NCI-H774 (cell line): ENCODE data around the gene CLSTN2.

Source experiments
- DNase-seq: peaks from one replicate; lab custom pipeline; 2025; lab: John Stamatoyannopoulos, UW

CLSTN2 gene

GRCh38 chr3:140501770-140502364 lies 566.9 kb downstream of the CLSTN2 start:
- DNase-seq: no peak

DNA sequence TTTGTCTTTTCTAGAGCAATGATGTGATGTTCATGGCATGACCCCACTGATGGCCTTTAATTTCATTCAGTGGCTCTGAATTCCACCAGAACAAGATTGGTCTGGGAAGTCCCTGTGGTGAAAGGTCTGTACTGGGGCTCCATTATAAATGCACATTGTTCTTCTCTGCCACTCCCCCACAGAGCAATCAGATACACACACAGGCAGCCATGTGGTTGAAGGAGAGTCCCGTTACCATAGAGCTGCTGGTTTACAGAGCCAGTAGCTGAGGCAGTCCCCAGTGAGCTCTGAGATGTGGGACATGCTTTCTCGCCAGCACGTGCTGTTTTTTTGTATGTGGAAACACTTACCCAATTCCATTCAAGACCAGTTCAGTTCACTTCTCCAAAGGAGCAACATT lies 570.2 kb downstream of the CLSTN2 start:
- peak; percentile 20 for DNase-seq

GRCh38 chr3:140505876-140506275 lies 570.9 kb downstream of the CLSTN2 start:
- no peak for DNase-seq

GRCh38 chr3:140508550-140508949 lies 573.6 kb downstream of the CLSTN2 start:
- no peak for DNase-seq

GRCh38 chr3:140509534-140509933 lies 574.5 kb downstream of the CLSTN2 start:
- DNase-seq: no peak

- DNase-seq: no peak
Measured at GRCh38 chr3:140510303-140510861, 575.4 kb downstream of the CLSTN2 start.

DNA sequence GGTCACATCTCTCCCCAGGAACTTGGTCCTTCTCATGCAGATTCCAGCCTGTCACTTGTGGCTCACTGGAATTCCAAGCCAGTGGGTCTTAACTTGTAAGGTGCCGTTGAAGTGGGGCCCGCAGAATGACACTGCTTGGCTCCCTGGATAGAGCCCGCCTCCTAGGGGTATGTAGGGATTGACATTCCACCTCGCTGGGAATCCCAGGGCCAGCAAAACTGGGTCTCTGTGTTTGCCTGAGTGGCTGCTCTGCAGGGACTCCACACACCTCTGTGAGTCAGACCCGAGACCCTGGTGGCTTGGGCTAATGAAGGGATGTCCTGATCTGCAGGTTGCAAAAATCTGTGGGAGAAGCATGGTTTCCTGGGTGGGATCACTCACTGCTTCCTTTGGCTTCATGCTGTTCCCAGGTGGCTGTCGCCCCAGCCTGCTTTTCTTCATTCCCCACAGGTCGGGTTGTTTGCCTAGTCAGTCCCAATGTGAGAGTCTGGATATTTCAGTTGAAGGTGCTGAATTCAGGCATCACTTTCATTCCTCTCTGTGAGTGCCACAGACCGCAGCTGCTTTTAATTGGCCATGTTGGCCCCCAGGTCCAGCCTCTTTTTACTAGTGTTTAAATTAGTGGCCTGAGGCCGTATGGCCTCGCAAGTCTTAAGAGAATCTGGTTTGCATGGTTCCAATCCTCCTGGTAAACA lies 586.9 kb downstream of the CLSTN2 start:
- no peak for DNase-seq

GRCh38 chr3:140522653-140523380 lies 587.8 kb downstream of the CLSTN2 start:
- no peak for DNase-seq

- no peak for DNase-seq
Measured at GRCh38 chr3:140523600-140523999, 588.6 kb downstream of the CLSTN2 start.

DNA sequence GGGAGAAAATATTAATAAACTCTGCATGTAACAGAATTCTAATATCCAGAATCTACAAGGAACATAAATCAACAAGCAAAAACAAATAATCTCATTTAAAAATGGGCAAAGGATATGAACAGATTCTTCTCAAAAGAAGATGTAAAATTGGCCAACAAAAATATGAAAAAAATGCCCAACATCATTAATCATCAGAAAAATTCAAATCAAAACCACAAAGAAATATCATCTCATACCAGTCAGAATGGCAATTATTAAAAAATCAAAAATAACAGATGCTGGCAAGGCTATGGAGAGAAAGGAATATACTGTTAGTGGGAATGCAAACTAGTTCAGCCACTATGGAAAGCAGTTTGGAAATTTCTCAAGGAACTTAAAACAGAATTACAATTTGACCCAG lies 592.2 kb downstream of the CLSTN2 start:
- DNase-seq: no peak

GRCh38 chr3:140529096-140529495 lies 594.1 kb downstream of the CLSTN2 start:
- DNase-seq: no peak

DNA sequence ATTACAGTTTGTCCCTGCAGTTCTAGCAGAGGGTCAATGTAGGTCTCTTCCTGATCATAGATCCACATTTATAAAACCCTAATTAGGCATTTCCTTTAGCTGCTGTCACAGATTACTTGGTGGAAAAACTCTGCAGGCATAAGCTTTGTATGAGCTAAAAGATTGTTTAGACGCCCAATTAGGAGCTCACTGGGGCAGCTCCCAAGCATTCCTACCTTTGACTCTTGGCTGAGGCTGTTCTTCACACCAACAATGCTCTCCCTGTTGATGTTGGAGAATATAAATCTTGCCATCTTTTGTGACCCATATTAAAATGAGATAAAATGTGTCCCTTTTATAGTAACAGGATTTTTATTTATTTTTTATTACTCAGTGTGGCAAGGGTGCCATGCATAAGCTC lies 594.6 kb downstream of the CLSTN2 start:
- no peak for DNase-seq

GRCh38 chr3:140530131-140530530 lies 595.1 kb downstream of the CLSTN2 start:
- DNase-seq: no peak

DNA sequence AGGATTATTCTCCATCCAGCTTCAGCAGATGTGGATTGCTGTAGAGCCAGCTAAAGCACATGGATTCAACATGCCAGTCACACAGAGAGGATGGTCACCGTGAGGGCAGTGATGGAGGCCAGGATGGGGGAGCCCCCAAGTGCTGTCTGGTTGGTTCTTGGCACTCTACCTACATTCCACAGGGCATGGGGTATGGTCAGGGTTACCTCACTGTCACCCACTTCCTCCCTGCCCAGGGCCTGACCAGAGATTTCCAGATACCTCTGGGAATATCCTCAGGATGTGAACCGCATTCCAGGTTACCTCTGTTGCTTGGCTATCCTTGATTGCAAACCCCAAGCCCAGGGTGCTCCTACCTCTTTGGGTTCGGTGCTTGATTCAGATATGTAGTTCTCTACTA lies 595.6 kb downstream of the CLSTN2 start:
- DNase-seq: no peak

DNA sequence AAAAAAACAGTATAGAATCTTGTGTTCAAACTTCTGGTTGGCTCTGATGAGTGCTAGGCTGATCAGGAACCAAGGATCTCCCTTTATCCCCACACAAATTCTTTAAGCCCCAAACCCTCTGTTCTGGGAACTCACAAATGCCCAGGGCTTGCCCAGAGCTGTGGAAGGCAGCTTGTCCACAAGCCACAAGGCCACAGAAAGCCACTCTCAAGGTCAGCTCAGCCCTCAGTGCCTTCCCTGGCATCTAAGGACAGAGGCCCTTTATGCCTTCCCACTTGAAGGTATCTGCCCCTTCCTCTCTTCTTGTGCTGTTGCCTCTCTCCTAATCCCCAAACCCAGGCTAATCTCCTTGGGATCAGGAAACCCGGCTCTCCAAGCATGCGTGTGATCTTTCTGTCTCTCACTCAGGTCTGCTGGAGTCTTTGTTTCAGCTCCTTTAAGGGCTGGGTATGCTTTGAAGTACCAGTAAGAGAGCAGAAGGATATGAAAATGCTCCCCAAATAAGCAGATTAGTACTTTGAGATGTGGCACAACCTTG lies 597.9 kb downstream of the CLSTN2 start:
- DNase-seq: no peak

DNA sequence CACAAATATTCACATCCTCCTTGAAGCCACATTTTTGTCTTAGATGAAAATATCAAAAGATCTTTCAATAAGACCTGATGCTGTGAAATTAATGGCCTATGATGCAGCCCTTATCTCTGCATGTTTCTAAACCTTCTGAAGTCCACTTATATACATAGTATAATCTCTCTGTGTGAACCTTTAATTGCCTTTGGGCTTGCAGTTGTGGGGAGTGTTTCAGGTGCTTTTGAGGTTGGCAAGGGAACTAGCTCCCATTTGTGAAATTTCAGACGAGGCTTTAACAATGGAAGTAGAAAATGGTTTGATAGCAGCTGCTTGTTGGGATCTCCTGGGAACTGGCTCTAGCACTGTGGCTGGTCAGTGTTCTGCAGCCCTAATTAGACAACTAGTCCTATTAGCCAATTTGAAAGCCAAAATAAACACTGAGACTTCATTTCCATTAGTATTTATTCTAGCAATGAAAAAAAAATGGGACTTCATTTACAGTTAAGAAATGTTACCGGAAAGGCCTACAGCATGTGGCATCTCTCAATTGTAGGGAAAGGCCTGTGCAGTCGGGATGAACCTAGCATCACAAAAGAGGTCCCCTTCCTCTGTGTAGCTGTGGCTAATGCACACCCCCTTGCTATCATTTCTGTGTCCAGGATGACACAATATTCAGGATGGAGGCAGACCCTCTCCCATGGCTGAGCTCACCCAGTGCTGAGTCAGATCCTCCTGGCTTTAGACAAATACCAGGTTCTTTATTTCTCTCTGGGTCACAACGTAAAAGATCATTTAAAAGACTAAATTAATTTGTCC lies 602.1 kb downstream of the CLSTN2 start:
- peak; percentile 26 for DNase-seq

- no peak for DNase-seq
Measured at GRCh38 chr3:140537727-140538082, 602.7 kb downstream of the CLSTN2 start.

GRCh38 chr3:140540262-140540661 lies 605.3 kb downstream of the CLSTN2 start:
- DNase-seq: no peak

DNA sequence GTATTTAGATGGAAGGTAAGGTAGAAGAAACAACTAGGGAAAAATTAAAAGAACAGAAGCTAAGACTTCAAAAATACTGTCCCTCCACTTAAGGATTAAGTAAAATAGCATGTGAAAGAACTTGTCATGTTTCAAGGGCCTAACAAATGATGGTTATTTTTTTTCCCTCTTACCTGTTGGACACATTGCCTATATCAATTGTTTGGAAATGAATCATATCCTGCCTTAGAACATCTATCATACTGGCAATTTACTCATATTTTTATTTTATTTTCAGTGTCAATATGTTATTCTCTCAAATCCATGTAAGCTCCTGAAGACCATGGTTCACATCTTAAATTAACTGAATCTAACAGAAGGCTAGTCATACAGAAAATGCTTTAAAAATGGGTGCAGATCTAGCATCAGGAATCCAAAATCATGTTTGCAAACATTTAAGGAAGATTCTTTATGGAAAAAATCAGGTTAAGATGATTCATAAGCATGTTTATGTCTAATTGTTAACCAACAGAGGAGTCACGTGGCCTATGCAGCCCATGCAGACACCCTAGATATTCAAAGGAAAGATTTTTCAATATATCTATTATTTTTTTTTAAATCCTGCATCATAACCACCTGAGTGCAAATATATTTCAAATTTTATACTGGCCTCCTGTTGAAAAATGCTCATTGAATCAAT lies 607.1 kb downstream of the CLSTN2 start:
- DNase-seq: no peak

DNA sequence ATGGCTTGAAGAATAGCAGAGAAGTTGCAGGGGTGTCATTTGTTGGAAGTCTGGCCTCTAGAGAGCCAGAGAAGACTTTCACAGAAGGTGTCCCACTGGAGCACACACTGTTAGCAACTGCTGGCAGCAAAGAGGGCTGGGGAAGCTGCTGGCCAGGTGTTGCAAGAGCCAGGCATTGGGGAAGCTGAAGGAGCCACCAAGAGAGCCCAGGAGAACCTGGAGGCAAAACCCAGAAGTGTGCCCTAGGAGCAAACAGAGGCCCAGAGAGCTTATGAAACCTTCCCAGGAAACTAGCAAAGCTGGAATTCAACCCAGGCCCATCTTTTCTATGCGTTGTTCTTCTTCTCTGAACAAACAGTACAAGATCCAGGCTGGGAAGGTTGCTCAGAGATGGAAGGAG lies 610.2 kb downstream of the CLSTN2 start:
- no peak for DNase-seq

GRCh38 chr3:140545756-140546155 lies 610.8 kb downstream of the CLSTN2 start:
- DNase-seq: no peak
